CD4-positive, alpha-beta T cell treated with Interleukin-17A for 4 hours (primary cell): ENCODE results near the gene CASR.
"Not testable (repeated sequence)": the region's sequence is repeated elsewhere in the genome, so short reads cannot be mapped to it uniquely, and the experiment has no call there.

Experiments used
- DNase-seq: peaks from one replicate; pipeline ENCODE4 v3.0.0-alpha.2; 2020; ENCODE audit warnings: mixed read lengths

The CASR gene

DNA sequence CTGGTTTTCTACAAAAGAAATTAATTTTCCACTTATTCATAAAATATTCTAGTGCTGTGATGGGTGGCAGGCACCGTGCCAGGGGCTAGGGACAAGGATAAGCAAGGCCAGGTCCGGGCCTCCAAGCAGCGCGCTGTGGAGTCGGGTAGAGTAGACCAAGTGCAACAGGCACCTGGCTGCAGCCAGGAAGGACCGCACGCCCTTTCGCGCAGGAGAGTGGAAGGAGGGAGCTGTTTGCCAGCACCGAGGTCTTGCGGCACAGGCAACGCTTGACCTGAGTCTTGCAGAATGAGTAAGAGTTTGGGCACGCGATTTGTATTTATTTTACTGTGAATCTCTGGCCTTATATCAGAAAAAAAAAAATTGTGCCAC lies at the start of gene CASR:
Gene CASR (plus strand): TSS at position 148 of the 372 bp plus-strand sequence. CDS start 70,522 bp downstream, outside the sequence.
- no peak for DNase-seq

DNA sequence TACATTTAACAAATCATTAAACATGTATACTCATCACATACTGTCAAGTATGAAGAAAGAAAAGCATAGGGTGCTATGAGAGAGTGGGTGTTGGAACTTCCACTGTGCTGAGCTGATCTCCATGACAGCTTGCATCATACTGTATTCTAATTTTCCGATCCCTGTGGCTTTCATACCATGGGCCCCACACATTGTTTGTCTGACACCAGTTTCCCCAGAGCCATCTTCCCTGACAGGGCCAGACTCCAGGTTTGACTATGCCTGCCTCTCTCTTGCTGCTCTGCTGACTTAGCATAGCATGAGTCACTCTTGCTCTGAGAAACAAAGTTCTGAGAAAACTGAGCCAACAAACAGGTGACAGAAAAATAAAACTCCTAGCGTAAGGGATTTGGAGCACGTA lies 37.0 kb upstream of the CASR start:
- DNase-seq: no peak

- no peak for DNase-seq
These were observed 34.4 kb upstream of the CASR start for GRCh38 chr3:122148941-122149627.

GRCh38 chr3:122151480-122151879 lies 32.0 kb upstream of the CASR start:
- DNase-seq: no peak

- not testable (repeated sequence) for DNase-seq
These were observed 18.5 kb upstream of the CASR start for GRCh38 chr3:122164983-122165382.

- DNase-seq: no peak
These were observed 15.8 kb upstream of the CASR start for GRCh38 chr3:122167630-122168029.

DNA sequence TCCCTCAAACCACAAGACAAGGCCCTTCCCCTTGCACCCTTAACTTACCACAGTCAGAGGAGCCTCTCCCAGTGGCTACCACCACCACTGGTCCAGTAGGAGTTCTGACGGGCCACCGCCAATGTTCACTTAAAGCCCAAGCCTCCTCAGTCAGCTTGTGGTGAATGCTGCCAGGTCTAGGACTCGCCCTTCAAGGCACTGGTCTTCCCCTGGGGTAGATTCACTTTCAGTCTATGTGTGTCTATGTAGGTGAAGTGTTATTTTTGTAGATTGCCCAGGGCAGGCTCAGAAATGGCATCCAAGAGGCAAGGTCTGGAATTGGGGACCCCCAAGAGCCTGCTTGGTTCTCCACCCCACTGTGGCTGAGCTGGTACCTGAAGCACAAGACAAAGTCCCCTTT lies 15.4 kb upstream of the CASR start:
- no peak for DNase-seq

GRCh38 chr3:122169911-122170310 lies 13.6 kb upstream of the CASR start:
- no peak for DNase-seq

GRCh38 chr3:122171361-122171760 lies 12.1 kb upstream of the CASR start:
- not testable (repeated sequence) for DNase-seq

GRCh38 chr3:122178711-122179110 lies 4.8 kb upstream of the CASR start:
- DNase-seq: no peak

DNA sequence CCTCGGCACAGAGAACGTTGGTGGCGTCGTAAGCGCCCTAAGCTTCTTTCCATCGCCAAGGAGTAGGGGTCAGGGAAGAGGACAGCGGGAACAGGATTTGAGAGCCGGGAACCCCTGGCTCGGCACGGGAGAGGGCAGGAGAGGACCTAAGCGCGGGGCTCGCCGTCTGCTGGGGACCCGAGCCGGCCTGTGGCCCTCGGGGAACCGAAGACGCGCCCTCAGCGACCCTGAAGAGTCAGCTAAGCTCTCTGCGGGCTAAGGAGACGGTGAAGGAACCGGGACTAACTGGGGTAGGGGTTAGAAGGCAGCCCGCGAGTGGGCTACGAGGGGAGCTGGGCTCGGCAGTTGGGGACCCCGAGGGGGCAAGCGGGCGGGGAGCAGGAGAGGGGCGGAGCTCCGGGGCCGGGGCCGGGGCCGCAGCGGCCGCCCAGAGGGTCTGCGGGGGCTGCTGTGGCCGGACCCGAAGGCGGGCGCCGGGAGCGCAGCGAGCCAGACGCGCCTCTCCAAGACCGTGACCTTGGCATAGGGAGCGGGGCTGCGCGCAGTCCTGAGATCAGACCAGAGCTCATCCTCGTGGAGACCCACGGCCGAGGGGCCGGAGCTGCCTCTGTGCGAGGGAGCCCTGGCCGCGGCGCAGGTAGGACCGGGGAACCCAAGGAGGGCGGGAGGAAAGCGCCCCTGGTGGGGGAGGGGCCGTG lies 574 bp downstream of the CASR start:
- no peak for DNase-seq

- no peak for DNase-seq
These were observed 1.1 kb downstream of the CASR start for GRCh38 chr3:122184591-122184929.

- DNase-seq: no peak
These were observed 2.9 kb downstream of the CASR start for GRCh38 chr3:122186372-122186771.

DNA sequence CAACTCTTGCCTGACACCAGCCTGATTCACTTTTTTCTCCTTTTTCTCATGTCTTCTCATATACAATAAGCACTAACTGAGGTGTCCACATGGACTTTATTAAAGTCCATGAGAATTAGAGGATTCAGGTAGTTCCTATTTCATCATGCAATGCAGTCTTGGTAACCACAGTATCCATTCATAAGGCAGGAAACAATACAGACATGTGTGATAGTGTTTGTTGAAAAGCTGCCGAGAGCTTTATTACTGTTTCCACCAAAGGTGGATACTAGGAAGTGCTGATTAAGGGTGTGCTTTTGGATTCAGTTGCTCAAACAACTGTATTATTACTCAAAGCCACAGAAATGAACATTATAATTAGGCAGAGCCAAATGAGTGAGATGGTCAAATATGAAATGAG lies 5.3 kb downstream of the CASR start:
- no peak for DNase-seq

DNA sequence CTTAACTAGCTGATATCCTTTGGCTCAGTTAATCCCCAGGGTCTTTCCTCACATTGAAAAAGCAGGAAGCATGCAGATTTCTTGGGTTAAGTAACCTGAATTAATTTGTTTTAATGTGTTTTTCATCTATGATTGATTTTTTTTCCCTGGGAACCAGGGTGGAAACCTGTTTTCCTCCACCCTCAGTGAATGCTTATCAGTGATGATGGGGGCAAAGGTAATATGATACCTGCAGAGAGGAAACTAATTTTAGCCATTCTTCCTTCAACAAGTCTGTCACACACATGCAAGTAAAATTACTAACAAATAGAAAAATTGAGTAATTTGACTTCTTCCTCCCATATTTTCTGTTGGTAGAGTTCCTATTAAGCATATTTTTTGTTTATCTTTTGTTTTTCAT lies 5.9 kb downstream of the CASR start:
- DNase-seq: no peak

- no peak for DNase-seq
These were observed 7.1 kb downstream of the CASR start for GRCh38 chr3:122190525-122190924.

DNA sequence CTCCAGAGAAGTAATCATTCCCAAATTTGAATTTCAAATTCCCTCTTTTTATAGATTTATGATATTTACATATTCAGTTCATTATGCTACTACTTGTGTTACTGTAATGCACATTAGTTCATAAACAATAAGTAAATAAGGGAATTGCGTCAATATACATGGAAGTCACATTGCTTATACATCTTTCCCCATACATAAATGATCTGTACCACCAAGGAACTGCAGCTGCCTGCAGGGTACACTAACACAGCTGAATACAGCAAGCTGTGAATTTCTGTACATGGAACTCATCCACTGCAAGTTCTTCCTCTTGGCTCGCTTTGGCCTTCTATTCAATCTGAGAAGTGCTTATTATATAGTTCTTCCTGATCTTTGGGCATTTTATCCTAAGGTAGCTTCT lies 15.5 kb downstream of the CASR start:
- no peak for DNase-seq

- DNase-seq: no peak
These were observed 16.1 kb downstream of the CASR start for GRCh38 chr3:122199552-122199951.

- no peak for DNase-seq
These were observed 17.2 kb downstream of the CASR start for GRCh38 chr3:122200661-122201060.

GRCh38 chr3:122201476-122201875 lies 18.0 kb downstream of the CASR start:
- not testable (repeated sequence) for DNase-seq

DNA sequence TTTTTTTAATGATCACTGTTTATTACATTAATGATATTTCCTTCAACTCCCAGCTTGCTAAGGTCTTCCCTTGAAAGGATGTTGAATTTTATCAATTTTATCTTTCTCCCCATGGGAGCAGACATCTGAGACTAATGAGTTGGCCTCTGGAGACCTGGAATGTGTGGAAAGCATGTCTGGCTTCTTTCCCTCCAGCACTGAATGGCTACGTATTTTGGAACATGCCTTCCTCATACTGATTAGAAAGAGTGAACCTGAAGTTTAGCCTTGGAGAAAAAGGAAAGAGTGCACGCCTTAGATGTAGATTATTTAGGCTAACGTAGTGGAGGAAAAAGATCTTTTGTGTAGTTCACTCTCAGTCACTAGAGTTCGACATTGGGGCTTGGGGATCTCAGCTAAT lies 25.1 kb downstream of the CASR start:
- no peak for DNase-seq

- DNase-seq: no peak
These were observed 30.2 kb downstream of the CASR start for GRCh38 chr3:122213650-122214049.

DNA sequence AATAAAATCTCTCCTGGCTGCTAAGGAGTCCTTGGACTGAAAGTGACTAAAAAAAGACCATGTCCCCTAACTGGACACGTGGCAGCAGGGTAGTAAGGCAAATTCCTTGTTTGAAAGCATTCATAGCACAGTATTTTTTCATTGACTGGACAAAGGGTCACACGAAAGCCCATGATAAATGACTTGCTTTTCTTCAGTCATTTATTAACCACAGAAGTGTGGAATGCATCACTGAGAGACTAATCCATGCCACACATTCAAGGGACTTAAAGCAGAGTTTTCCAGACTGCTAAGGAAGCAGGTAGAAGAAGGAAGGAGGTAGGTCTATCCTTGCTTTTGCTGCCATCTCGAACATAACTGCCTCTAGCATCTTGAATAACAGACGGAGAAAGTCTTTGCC lies 31.2 kb downstream of the CASR start:
- DNase-seq: no peak

GRCh38 chr3:122215592-122216298 lies 32.3 kb downstream of the CASR start:
- DNase-seq: no peak
